Stimulated activated CD8-positive, alpha-beta memory T cell treated with anti-CD3 and anti-CD28 coated beads, Interleukin-7, amount 100 ng/mL, for 4 hours (primary cell): ENCODE data around the gene SLC22A13.
"Not testable (repeated sequence)": the region's sequence is repeated elsewhere in the genome, so short reads cannot be mapped to it uniquely, and the experiment has no call there.

Source experiments
- DNase-seq, 2 donors: peaks; one replicate each; pipeline ENCODE4 v3.0.0-alpha.2; 2020; ENCODE audit warnings: low read depth in 2 of 2

Gene SLC22A13

DNA sequence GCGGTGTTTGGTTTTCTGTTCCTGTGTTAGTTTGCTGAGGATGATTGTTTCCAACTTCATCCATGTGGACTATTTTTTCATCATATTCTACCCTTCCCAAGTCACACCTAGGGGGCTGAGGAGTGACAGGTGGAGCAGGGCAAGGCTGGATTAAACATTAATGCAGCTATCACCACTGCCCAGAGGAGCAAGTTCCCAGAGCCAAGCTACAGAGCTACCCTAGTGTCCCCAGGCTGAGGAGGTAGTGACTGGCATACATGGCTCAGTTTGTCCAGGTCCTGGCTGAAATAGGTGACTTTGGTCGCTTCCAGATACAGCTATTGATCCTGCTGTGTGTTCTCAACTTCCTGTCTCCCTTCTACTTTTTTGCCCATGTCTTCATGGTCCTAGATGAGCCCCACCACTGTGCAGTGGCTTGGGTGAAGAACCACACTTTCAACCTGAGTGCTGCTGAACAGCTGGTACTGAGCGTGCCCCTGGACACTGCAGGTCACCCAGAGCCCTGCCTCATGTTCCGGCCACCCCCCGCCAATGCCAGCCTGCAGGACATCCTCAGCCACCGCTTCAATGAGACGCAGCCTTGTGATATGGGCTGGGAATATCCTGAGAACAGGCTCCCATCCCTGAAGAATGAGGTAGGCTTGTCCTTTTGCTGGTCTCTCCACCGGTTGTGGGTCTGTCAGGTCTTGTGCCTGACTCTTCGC, at the start of gene SLC22A13:
Gene SLC22A13 (plus strand): TSS at position 209 of the 704 bp plus-strand sequence. CDS start 49 bp downstream, at position 258.
- no peak for DNase-seq

DNA sequence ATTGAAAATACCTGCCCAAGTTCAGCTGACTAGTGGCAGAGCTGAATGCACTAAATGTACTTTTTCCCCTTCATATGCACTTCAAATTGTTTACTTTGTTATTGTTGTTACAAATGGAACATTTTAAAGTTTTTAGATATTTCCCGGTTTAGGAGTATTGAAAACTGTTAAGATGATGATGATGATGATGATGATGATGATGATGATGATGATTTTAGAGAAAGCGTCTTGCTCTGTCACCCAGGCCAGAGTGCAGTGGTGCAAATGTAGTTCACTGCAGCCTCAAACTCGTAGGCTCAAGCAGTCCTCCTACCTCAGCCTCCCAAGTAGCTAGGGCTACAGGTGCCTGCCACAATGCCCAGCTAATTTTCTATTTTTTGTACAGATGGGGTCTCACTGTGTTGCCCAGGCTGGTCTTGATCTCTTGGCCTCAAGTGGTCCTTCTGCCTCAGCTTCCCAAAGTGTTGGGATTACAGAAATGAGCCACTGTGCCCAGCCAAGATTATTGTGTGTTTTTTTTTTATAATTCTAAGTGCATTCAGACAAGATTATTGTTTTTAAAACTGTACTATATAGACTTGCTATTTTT, 45.9 kb upstream of the SLC22A13 start:
- no peak for DNase-seq

- DNase-seq = no peak
Observed at GRCh38 chr3:38221005-38221404, 44.6 kb upstream of the SLC22A13 start.

- DNase-seq = no peak
Observed at GRCh38 chr3:38222032-38222634, 43.5 kb upstream of the SLC22A13 start.

- DNase-seq = no peak
Observed at GRCh38 chr3:38224357-38224756, 41.3 kb upstream of the SLC22A13 start.

GRCh38 chr3:38226273-38226672, 39.3 kb upstream of the SLC22A13 start:
- DNase-seq = no peak

- DNase-seq = no peak
Observed at GRCh38 chr3:38227989-38228388, 37.6 kb upstream of the SLC22A13 start.

DNA sequence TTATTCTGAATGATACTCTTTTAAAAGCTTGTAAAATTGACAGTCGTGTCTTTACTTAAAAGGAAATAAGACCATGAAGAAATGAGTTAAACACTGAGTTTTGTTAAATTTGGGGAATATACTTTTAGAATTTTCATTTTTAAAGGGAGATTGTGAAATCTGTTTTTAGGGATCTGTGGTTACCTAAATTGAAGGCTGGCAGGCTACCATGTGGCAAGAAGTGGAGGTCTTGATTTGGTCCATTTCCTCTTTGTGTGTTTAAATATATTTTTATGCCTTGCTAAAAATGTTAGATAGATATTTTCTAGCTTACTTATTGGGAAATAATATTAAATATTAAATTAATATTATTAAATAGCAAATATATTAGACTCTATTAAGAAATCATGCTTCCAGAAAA, 36.6 kb upstream of the SLC22A13 start:
- no peak for DNase-seq

DNA sequence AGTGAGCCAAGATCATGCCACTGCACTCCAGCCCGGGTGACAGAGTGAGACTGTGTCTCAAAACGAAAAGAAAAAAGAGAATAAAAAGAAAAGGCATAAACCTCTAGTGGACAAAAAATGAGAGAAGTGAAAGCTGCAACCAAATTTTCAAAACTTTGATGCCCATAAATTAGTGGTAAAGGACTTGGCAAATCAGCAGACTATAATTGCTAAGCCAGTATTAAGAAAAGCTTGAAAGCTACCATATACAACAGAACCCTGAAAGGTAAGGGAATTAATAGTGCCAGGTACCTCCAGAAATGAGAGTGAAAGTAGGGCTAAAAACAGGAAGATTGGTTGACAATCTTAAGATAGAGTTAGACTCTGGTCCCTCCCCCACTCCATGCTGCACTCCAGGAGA, 32.9 kb upstream of the SLC22A13 start:
- no peak for DNase-seq

GRCh38 chr3:38235466-38235865, 30.1 kb upstream of the SLC22A13 start:
- DNase-seq = no peak

- no peak for DNase-seq
Observed at GRCh38 chr3:38238416-38239008, 27.1 kb upstream of the SLC22A13 start.

- DNase-seq = not testable (repeated sequence)
Observed at GRCh38 chr3:38242812-38243211, 22.8 kb upstream of the SLC22A13 start.

- no peak for DNase-seq
Observed at GRCh38 chr3:38245930-38246329, 19.7 kb upstream of the SLC22A13 start.

DNA sequence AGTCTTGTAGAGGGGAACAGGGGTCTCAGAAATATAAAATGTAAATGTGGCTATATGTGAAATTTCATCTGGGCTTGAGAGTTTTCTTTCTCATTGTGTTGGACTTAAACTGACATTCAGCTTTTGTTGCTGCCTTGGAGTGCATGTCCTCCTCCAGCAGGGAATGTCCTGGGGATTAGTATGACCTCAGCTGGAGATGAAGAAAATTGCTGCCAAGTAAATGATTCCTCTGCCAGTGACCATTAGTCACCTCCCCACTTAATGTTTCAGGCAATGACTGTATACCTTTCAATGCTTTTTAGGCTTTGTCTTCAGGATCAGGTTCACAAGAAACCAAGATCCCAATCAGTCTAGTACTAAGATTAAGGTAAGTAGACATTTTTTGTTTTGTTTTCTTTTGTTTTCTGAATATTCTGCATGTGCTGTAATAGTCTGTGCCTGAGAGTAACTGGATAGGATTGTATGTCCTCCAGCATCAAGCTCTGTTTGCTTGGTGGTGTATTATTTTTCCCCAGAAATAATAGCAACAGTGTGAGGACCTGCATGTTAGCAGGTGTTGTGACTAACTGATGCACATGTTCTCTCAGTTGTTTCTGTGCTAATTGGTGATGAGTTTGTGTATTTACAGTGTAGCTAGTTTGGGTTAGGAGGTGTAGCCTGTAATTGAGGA, 18.1 kb upstream of the SLC22A13 start:
- DNase-seq = no peak

- no peak for DNase-seq
Observed at GRCh38 chr3:38250198-38250597, 15.4 kb upstream of the SLC22A13 start.

- no peak for DNase-seq
Observed at GRCh38 chr3:38251197-38251596, 14.4 kb upstream of the SLC22A13 start.

GRCh38 chr3:38253704-38254103, 11.9 kb upstream of the SLC22A13 start:
- DNase-seq = no peak

GRCh38 chr3:38254872-38255271, 10.7 kb upstream of the SLC22A13 start:
- no peak for DNase-seq

DNA sequence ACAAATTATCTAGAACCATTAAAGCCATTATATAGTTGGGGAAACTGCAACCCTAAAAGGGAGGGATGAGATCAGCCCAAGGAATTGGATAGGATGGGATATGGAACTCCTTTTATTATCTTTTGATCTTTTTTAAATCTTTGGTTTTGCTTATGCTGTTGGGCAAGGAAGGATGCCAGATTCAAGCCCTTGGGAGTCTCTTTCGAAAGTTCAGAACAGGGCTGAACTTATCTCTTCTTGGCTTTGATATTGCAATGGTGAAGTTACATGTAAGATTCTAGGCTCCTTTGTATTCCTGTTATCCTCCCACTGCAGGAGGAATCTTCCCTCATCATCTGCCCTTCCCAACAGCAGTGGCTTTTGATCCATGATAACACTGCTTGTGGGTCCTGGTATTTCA, 10.0 kb upstream of the SLC22A13 start:
- DNase-seq = no peak

- no peak for DNase-seq
Observed at GRCh38 chr3:38257583-38257982, 8.0 kb upstream of the SLC22A13 start.

DNA sequence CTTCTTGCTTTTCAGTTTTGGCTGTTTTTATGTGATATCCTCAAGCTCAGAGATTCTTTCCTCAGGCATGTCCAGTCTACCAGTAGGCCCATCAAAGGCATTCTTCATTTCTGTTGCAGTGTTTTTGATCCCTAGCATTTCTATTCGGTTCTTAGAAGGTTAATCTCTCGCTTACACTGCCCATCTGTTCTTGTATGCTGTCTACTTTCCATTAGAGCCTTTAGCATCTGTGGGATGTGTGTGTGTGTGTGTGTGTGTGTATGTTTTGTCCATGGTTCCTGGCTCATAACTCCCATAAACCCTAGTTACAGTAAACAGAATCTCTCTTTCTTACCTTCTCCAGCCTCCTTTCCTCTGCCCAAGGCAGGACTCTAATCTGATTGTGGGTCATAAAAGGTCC, 5.1 kb upstream of the SLC22A13 start:
- DNase-seq = no peak

- no peak for DNase-seq
Observed at GRCh38 chr3:38264353-38264771, 1.2 kb upstream of the SLC22A13 start.
